K562 (cell line): ENCODE results near the gene QRICH1.

Experiments
- DPF2 ChIP-seq: fragments of 450-650 bp; IDR thresholded peaks from 2 replicates; pipeline ENCODE4 v1.6.1; 2016
- EHMT2 ChIP-seq: fragments of 450-650 bp; IDR thresholded peaks from 2 replicates; pipeline ENCODE4 v1.6.1; 2018; ENCODE audit warnings: antibody characterized with exemption
- MCM7 ChIP-seq, 2 experiments: fragments of 450-650 bp; IDR thresholded peaks; 2 replicates each; pipeline ENCODE4 v1.6.1; 2016 to 2018
- SRF ChIP-seq, 2 experiments: fragments of 250-450, 450-650 bp in 1 of 2; sonication (Bioruptor Pico) in 1 of 2; sonication (generic) in 1 of 2; formaldehyde crosslinking; IDR thresholded peaks; 2 replicates each; pipeline versions ENCODE4 v1.5.0 to v1.5.1; 2020 to 2022; ENCODE audit warnings: mild to moderate bottlenecking in 1 of 2, missing genetic modification reagents in 1 of 2
- ZNF354B ChIP-seq: fragments of 250-450 bp; sonication (Bioruptor Pico); IDR thresholded peaks from 2 replicates; pipeline ENCODE4 v1.4.0; 2020

DNA sequence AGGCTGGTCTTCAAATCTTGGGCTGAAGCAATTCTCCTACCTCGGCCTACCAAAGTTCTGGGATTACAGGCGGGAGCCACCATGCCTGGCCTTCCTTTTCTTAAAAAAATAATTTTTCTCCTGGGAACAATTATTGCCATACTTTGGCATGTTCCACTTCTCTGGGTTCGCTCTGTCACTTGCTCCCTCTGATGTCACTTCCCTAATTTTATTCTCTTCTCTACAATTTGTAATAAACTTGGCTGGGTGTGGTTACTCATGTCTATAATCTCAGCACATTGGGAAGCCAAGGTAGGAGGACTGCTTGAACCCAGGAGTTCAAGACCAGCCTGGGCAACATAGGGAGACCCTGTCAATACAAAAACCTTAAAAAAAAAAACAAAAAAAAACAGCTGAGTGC, 58.6 kb downstream of the QRICH1 start:
- TF ChIP-seq SRF (CRISPR knock-in tag; IDR thresholded peaks at IDR 0.05) (no peak), DPF2 (no peak), ZNF354B (no peak), MCM7 (IDR thresholded peaks at IDR 0.05) (no peak), EHMT2 (no peak)
